Stomach (tissue), 9 donors: ENCODE data around the gene BROX. TPM values are rescaled to one million over a fixed set of nuclear protein-coding genes. Genes with fewer than 3 reads are reported as not detected.

ENCODE experiments used
- DNase-seq, 2 donors: peaks; one replicate each; pipeline versions ENCODE4 v3.0.0 to v3.0.0-alpha.2; 2013 to 2019
- H3K27ac ChIP-seq, 5 donors: fragments of 200-600 bp in 4 of 5; sonication (generic) in 4 of 5; one replicate each; pipeline ENCODE4 v1.5.1; 2013 to 2019; ENCODE audit warnings: mild to moderate bottlenecking in 1 of 5, moderate library complexity in 1 of 5
- H3K27me3 ChIP-seq, 3 donors: fragments of 200-600 bp; sonication (generic); one replicate each; pipeline ENCODE4 v1.5.1; 2017 to 2019; ENCODE audit warnings: mixed run types in 1 of 3
- H3K36me3 ChIP-seq, 4 donors: fragments of 200-600 bp; sonication (generic); 1 replicate in 3 of 4; 2 replicates in 1 of 4; pipeline ENCODE4 v1.5.1; 2016 to 2019
- H3K4me1 ChIP-seq, 4 donors: fragments of 200-600 bp; sonication (generic); one replicate each; pipeline ENCODE4 v1.5.1; 2016 to 2019
- H3K4me3 ChIP-seq, 4 donors: fragments of 200-600 bp; sonication (generic) in 3 of 4; one replicate each; pipeline ENCODE4 v1.5.1; 2016 to 2019; ENCODE audit warnings: mild to moderate bottlenecking in 1 of 4
- H3K9me3 ChIP-seq, 4 donors: fragments of 200-600 bp; sonication (generic); one replicate each; pipeline ENCODE4 v1.5.1; 2016 to 2019
- CTCF ChIP-seq, 7 experiments: fragments of 450-650 bp in 4 of 7; fragments of 200-600 bp in 3 of 7; sonication (generic) in 3 of 7; IDR thresholded peaks; one replicate each; pipeline ENCODE4 v1.5.1; 2016 to 2019; ENCODE audit warnings: antibody characterized with exemption in 7 of 7, control low read depth in 2 of 7, mild to moderate bottlenecking in 1 of 7
- EP300 ChIP-seq: sonication (generic); formaldehyde crosslinking; IDR thresholded peaks from one replicate; pipeline ENCODE4 v1.6.1; 2017; ENCODE audit warnings: antibody characterized with exemption
- POLR2A ChIP-seq, 4 donors: fragments of 450-650 bp; IDR thresholded peaks; one replicate each; pipeline ENCODE4 v1.6.1; 2016; ENCODE audit warnings: antibody characterized with exemption in 4 of 4, control low read depth in 2 of 4, mild to moderate bottlenecking in 1 of 4, moderate library complexity in 1 of 4
- POLR2AphosphoS5 ChIP-seq, 3 donors: sonication (generic); formaldehyde crosslinking; IDR thresholded peaks; one replicate each; pipeline ENCODE4 v1.6.1; 2016; ENCODE audit warnings: antibody characterized with exemption in 3 of 3
- WGBS, 5 donors: extraction: QIAGEN DNeasy Blood & Tissue Kit in 3 of 5; methylation state at CpG; one replicate each; pipeline versions ENCODE4 v1.1.5 to v1.1.7; 2013 to 2018; 5-methylcytosine and 5-hydroxymethylcytosine counted together
- intact Hi-C: fragments of 100-400 bp; cut with DNase I; formaldehyde crosslinking; loops from one replicate; pipeline ENCODE4 v1.15.1; 2023; ENCODE audit warnings: low total_unique reads
- polyA plus RNA-seq, 3 donors: library from polyadenylated mRNA; stranded (reverse); fragments of 200-250 nt; gene quantifications; one replicate each; pipeline ENCODE4 v1.2.3, GENCODE V29; 2013
- total RNA-seq, 5 donors: library from RNA; depleted of rRNA; stranded (reverse); fragments of >200 nt; gene quantifications; one replicate each; pipeline versions ENCODE4 v1.1.0 to v1.2.3, GENCODE V29; 2014 to 2016
- donor health status: healthy with polysubstance abuse.
- donor health status: Bipolar disorder and iron deficiency.
- donor health status: healthy.

The BROX gene
- total and polyA plus RNA-seq, 8 donors: 4.3 to 57.3 (median 17.4) TPM

- H3K36me3 ChIP-seq: peaks cover 0 to 12% (median 10%) of the 10 kb centered on the region in 4 donors
- no peaks in the 10 kb centered on the region for H3K27me3 ChIP-seq
- H3K4me1 ChIP-seq: peaks cover 11 to 45% (median 20%) of the 10 kb centered on the region in 4 donors
- 72 to 98% (median 86%) methylated on average over 4 of the region's 4 CpGs for WGBS, 5 donors
- intact Hi-C loops: no loop called here
- no peaks in the 10 kb centered on the region for H3K9me3 ChIP-seq
- TF ChIP-seq POLR2A (IDR thresholded peaks at IDR 0.05) (no peak), CTCF (IDR thresholded peaks at IDR 0.05) (no peak), POLR2AphosphoS5 (IDR thresholded peaks at IDR 0.05) (no peak), EP300 (no peak)
- H3K27ac ChIP-seq: no peak overlapping the region
- no peak overlapping the region for H3K4me3 ChIP-seq
- DNase-seq: no peak
These were observed 5.5 kb upstream of the BROX start for GRCh38 chr1:222706815-222707214.

GRCh38 chr1:222709700-222710153 lies 2.6 kb upstream of the BROX start:
- 81 to 84% (median 83%) methylated on average over 5 of the region's 5 CpGs for WGBS, 5 donors
- intact Hi-C loops: no loop called here
- H3K36me3 ChIP-seq: no peaks in the 10 kb centered on the region
- H3K27me3 ChIP-seq: no peaks in the 10 kb centered on the region
- H3K4me3 ChIP-seq: no peak overlapping the region
- H3K4me1 ChIP-seq: peaks cover 9 to 46% (median 28%) of the 10 kb centered on the region in 4 donors
- H3K9me3 ChIP-seq: no peaks in the 10 kb centered on the region
- DNase-seq: no peak
- H3K27ac ChIP-seq: no peak overlapping the region
- no peak for TF ChIP-seq POLR2A (IDR thresholded peaks at IDR 0.05)
- no peak for TF ChIP-seq EP300
- TF ChIP-seq CTCF (IDR thresholded peaks at IDR 0.05): no peak
- no peak for TF ChIP-seq POLR2AphosphoS5 (IDR thresholded peaks at IDR 0.05)

GRCh38 chr1:222711319-222712252 lies 778 bp upstream of the BROX start:
- 0 to 1% (median 0%) methylated on average over 35 to 42 of the region's 42 CpGs for WGBS, 5 donors
- Histone ChIP-seq H3K36me3 (peaks cover 4 to 18% (median 16%) of the 10 kb centered on the region in 4 donors), H3K4me1 (peaks cover 9 to 60% (median 33%) of the 10 kb centered on the region in 4 donors), H3K9me3 (no peaks in the 10 kb centered on the region), H3K4me3 (peak overlapping the region; percentile 74 to 93 (median 92)), H3K27me3 (no peaks in the 10 kb centered on the region), H3K27ac (peak overlapping the region; percentile 74 to 99 (median 98))
- DNase-seq: peak; percentile 58 to 81
- intact Hi-C loops: no loop called here
- TF ChIP-seq POLR2AphosphoS5 (IDR thresholded peaks at IDR 0.05) (no peak), CTCF (IDR thresholded peaks at IDR 0.05) (no peak), EP300 (no peak), POLR2A (IDR thresholded peaks at IDR 0.05) (no peak)

- intact Hi-C loops: no loop called here
- no peaks in the 10 kb centered on the region for H3K27me3 ChIP-seq
- no peak for TF ChIP-seq CTCF (IDR thresholded peaks at IDR 0.05)
- peak; percentile 87 to 94 (median 93) for TF ChIP-seq POLR2AphosphoS5 (IDR thresholded peaks at IDR 0.05)
- no peak for TF ChIP-seq POLR2A (IDR thresholded peaks at IDR 0.05)
- no peak for TF ChIP-seq EP300
- peak overlapping the region; percentile 74 to 93 (median 92) for H3K4me3 ChIP-seq
- H3K27ac ChIP-seq: peak overlapping the region; percentile 96 to 100 (median 99)
- no peaks in the 10 kb centered on the region for H3K9me3 ChIP-seq
- peaks cover 9 to 56% (median 33%) of the 10 kb centered on the region in 4 donors for H3K4me1 ChIP-seq
- peak; percentile 93 to 99 for DNase-seq
- WGBS, 5 donors: 0 to 1% (median 0%) methylated on average over 38 to 39 of the region's 39 CpGs
- H3K36me3 ChIP-seq: peaks cover 4 to 35% (median 33%) of the 10 kb centered on the region in 4 donors
These were observed 962 bp downstream of the BROX start for GRCh38 chr1:222713091-222713961.
